ENCODE results near the gene CABLES2. TPM values are rescaled to one million over a fixed set of nuclear protein-coding genes. Genes with fewer than 3 reads are reported as not detected.

Gene CABLES2
- total and polyA plus RNA-seq, 12 donors = 1.5 to 5.6 (median 3.7) TPM

DNA sequence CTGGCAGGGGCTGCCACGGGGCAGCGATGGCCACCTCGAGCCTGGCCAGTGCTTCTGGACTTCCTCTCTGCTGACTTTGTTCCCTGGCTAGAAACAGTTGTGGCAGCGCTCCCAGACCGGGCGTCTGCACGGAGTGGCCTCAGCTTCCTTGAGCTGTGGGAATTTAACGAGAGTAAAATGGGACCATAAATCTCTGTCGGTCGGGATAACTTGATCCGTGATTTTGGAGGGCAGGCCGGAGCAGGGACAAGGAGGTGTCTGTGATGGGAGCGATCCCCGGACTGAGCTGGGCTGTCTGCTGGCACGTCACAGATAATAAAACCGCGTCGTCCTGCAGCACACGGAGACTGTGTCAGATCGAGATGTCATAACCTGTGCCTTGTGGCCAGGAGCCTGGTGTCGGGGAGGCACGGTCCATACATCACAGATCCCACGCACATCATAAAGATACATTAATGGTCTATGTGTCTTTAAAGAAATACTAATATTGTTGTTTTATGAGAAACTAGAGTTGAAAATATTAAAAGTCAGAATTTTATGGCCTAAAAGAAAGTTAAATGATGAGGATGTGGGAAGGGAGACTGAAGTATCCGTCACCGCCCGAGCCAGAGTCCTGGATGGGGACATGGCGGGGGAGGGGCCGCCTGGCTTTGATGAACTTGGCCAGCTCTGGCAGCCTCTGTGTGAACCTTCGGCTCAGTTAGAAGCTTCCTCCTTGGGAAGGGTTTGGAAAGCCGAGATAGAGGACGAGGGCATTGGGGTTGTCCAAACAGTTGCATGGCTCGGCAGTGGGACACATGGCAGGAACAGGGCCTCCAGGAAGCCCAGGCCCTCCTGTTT lies 26.8 kb upstream of the CABLES2 start:
- no peaks in the 10 kb centered on the region for H3K27me3 ChIP-seq
- intact Hi-C loops (cut with DNase I) = no loop called here
- no peaks in the 10 kb centered on the region for H3K4me1 ChIP-seq (replicated peaks in 1 of 2)
- peak in 2 of 7 donors; percentile 25 to 49 for DNase-seq
- H3K36me3 ChIP-seq (replicated peaks in 1 of 2) = no peaks in the 10 kb centered on the region
- WGBS, 4 donors = 50 to 58% (median 52%) methylated on average over 29 to 32 of the region's 32 CpGs
- H3K9me3 ChIP-seq (replicated peaks in 1 of 3) = no peaks in the 10 kb centered on the region
- peak overlapping the region in 1 of 5 donors; percentile 40 for H3K27ac ChIP-seq
- H3K4me3 ChIP-seq = no peak overlapping the region
- TF ChIP-seq POLR2A (IDR thresholded peaks at IDR 0.05) = no peak
- TF ChIP-seq, protein P1, sequence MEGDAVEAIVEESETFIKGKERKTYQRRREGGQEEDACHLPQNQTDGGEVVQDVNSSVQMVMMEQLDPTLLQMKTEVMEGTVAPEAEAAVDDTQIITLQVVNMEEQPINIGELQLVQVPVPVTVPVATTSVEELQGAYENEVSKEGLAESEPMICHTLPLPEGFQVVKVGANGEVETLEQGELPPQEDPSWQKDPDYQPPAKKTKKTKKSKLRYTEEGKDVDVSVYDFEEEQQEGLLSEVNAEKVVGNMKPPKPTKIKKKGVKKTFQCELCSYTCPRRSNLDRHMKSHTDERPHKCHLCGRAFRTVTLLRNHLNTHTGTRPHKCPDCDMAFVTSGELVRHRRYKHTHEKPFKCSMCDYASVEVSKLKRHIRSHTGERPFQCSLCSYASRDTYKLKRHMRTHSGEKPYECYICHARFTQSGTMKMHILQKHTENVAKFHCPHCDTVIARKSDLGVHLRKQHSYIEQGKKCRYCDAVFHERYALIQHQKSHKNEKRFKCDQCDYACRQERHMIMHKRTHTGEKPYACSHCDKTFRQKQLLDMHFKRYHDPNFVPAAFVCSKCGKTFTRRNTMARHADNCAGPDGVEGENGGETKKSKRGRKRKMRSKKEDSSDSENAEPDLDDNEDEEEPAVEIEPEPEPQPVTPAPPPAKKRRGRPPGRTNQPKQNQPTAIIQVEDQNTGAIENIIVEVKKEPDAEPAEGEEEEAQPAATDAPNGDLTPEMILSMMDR (IDR thresholded peaks at IDR 0.05) = no peak

GRCh38 chr20:62430866-62431447 lies 23.9 kb upstream of the CABLES2 start:
- no peaks in the 10 kb centered on the region for H3K27me3 ChIP-seq
- H3K4me3 ChIP-seq = no peak overlapping the region
- WGBS, 4 donors = 75 to 86% (median 80%) methylated on average over 23 of the region's 23 CpGs
- DNase-seq = no peak
- no peaks in the 10 kb centered on the region for H3K9me3 ChIP-seq (replicated peaks in 1 of 3)
- no peak overlapping the region for H3K27ac ChIP-seq
- intact Hi-C loops (cut with DNase I) = no loop called here
- no peaks in the 10 kb centered on the region for H3K36me3 ChIP-seq (replicated peaks in 1 of 2)
- no peaks in the 10 kb centered on the region for H3K4me1 ChIP-seq (replicated peaks in 1 of 2)
- TF ChIP-seq, protein P1 (IDR thresholded peaks at IDR 0.05) = no peak
- TF ChIP-seq POLR2A (IDR thresholded peaks at IDR 0.05) = no peak

GRCh38 chr20:62430311-62430853 lies 23.3 kb upstream of the CABLES2 start:
- Histone ChIP-seq H3K9me3 (replicated peaks in 1 of 3) (no peaks in the 10 kb centered on the region), H3K27me3 (no peaks in the 10 kb centered on the region), H3K27ac (no peak overlapping the region), H3K4me1 (replicated peaks in 1 of 2) (no peaks in the 10 kb centered on the region), H3K4me3 (no peak overlapping the region), H3K36me3 (replicated peaks in 1 of 2) (no peaks in the 10 kb centered on the region)
- DNase-seq = no peak
- intact Hi-C loops (cut with DNase I) = no loop called here
- TF ChIP-seq, protein P1 (IDR thresholded peaks at IDR 0.05) = no peak
- no peak for TF ChIP-seq POLR2A (IDR thresholded peaks at IDR 0.05)
- 72 to 79% (median 78%) methylated on average over 5 to 10 of the region's 10 CpGs for WGBS, 4 donors
